ENCODE results near the gene PACC1.

GRCh38 chr1:212402666-212403321 lies 11.9 kb downstream of the PACC1 start:
- TF ChIP-seq POLR2A (IDR thresholded peaks at IDR 0.05) (no peak), CTCF (IDR thresholded peaks at IDR 0.05) (no peak)
